Upper lobe of left lung (tissue), 4 donors: Measurements from ENCODE around the gene SLFN13.
"Not testable (repeated sequence)": the region's sequence is repeated elsewhere in the genome, so short reads cannot be mapped to it uniquely, and the experiment has no call there.

Source experiments
- CTCF ChIP-seq, 6 experiments: fragments of 450-650 bp in 4 of 6; fragments of 200-600 bp in 2 of 6; sonication (generic) in 2 of 6; IDR thresholded peaks; one replicate each; pipeline ENCODE4 v1.5.1; 2016 to 2019; ENCODE audit warnings: antibody characterized with exemption in 6 of 6
- POLR2A ChIP-seq, 4 donors: fragments of 450-650 bp; IDR thresholded peaks; one replicate each; pipeline ENCODE4 v1.5.1; 2016 to 2017; ENCODE audit warnings: antibody characterized with exemption in 4 of 4, mild to moderate bottlenecking in 2 of 4

GRCh38 chr17:35393783-35394182, 54.8 kb downstream of the SLFN13 start:
- TF ChIP-seq POLR2A, CTCF (IDR thresholded peaks at IDR 0.05): not testable (repeated sequence)
